Hepatocyte (in vitro differentiated cells): ENCODE data around the gene PREX1.

Source experiments
- CTCF ChIP-seq: fragments of 200-600 bp; sonication (generic); IDR thresholded peaks from 2 replicates; pipeline ENCODE4 v1.5.1; 2016; ENCODE audit warnings: antibody characterized with exemption, mild to moderate bottlenecking; ENCODE audit not compliant: poor library complexity
- EZH2 ChIP-seq: fragments of 200-600 bp; sonication (generic); IDR thresholded peaks from 2 replicates; pipeline ENCODE4 v1.6.1; 2016; ENCODE audit warnings: antibody characterized with exemption, mild to moderate bottlenecking, borderline replicate concordance
- EZH2phosphoT487 ChIP-seq: fragments of 200-600 bp; sonication (generic); IDR thresholded peaks from one replicate; pipeline ENCODE4 v1.6.1; 2018; ENCODE audit warnings: antibody characterized with exemption, mild to moderate bottlenecking, low read depth, moderate library complexity; ENCODE audit not compliant: unreplicated experiment, severe bottlenecking

- TF ChIP-seq CTCF (no peak), EZH2 (no peak), EZH2phosphoT487 (no peak)
Observed at GRCh38 chr20:48631114-48632016, 196.4 kb downstream of the PREX1 start.
